ENCODE measurements around the gene ZNF599.
"Not testable (repeated sequence)": the region's sequence is repeated elsewhere in the genome, so short reads cannot be mapped to it uniquely, and the experiment has no call there.

The ZNF599 gene

GRCh38 chr19:34772697-34773554 is at the start of gene ZNF599:
TSS of gene ZNF599 (minus strand) at chr19:34773215. CDS start at chr19:34772841, 374 bp downstream.
- H3K4me1 ChIP-seq (ENCODE audit: insufficient read depth, low read length), result no peaks in the 10 kb centered on the region
- peak within 1 kb of the TSS; percentile 87; the same call in 1 of the 2 replicates for H3K9ac ChIP-seq (ENCODE audit: low read depth, low read length)
- no peaks in the 10 kb centered on the region for H3K36me3 ChIP-seq (ENCODE audit: insufficient read depth, low read length)
- no peaks in the 10 kb centered on the region for H3K9me3 ChIP-seq (ENCODE audit: control insufficient read depth, insufficient read depth, low read length)

GRCh38 chr19:34818270-34818669 is 45.3 kb upstream of the ZNF599 start:
- Histone ChIP-seq H3K36me3 (ENCODE audit: insufficient read depth, low read length) (no peaks in the 10 kb centered on the region), H3K9me3 (ENCODE audit: control insufficient read depth, insufficient read depth, low read length) (no peaks in the 10 kb centered on the region), H3K4me1 (ENCODE audit: insufficient read depth, low read length) (no peaks in the 10 kb centered on the region), H3K9ac (ENCODE audit: low read depth, low read length) (no peak overlapping the region)

- Histone ChIP-seq H3K36me3 (ENCODE audit: insufficient read depth, low read length) (no peaks in the 10 kb centered on the region), H3K4me1 (ENCODE audit: insufficient read depth, low read length) (no peaks in the 10 kb centered on the region), H3K9me3 (ENCODE audit: control insufficient read depth, insufficient read depth, low read length) (no peaks in the 10 kb centered on the region), H3K9ac (ENCODE audit: low read depth, low read length) (no peak overlapping the region)
Measured at GRCh38 chr19:34816708-34817107, 43.7 kb upstream of the ZNF599 start.

- no peak overlapping the region for H3K9ac ChIP-seq (ENCODE audit: low read depth, low read length)
- H3K4me1 ChIP-seq (ENCODE audit: insufficient read depth, low read length), result no peaks in the 10 kb centered on the region
- no peaks in the 10 kb centered on the region for H3K36me3 ChIP-seq (ENCODE audit: insufficient read depth, low read length)
- H3K9me3 ChIP-seq (ENCODE audit: control insufficient read depth, insufficient read depth, low read length), result no peaks in the 10 kb centered on the region
Measured at GRCh38 chr19:34808566-34808965, 35.6 kb upstream of the ZNF599 start.

- no peaks in the 10 kb centered on the region for H3K36me3 ChIP-seq (ENCODE audit: insufficient read depth, low read length)
- no peaks in the 10 kb centered on the region for H3K4me1 ChIP-seq (ENCODE audit: insufficient read depth, low read length)
- H3K9me3 ChIP-seq (ENCODE audit: control insufficient read depth, insufficient read depth, low read length), result no peaks in the 10 kb centered on the region
- no peak overlapping the region for H3K9ac ChIP-seq (ENCODE audit: low read depth, low read length)
Measured at GRCh38 chr19:34806976-34807860, 34.2 kb upstream of the ZNF599 start.

GRCh38 chr19:34804115-34804514 is 31.1 kb upstream of the ZNF599 start:
- Histone ChIP-seq H3K36me3 (ENCODE audit: insufficient read depth, low read length) (no peaks in the 10 kb centered on the region), H3K4me1 (ENCODE audit: insufficient read depth, low read length) (no peaks in the 10 kb centered on the region), H3K9ac (ENCODE audit: low read depth, low read length) (no peak overlapping the region), H3K9me3 (ENCODE audit: control insufficient read depth, insufficient read depth, low read length) (no peaks in the 10 kb centered on the region)

DNA sequence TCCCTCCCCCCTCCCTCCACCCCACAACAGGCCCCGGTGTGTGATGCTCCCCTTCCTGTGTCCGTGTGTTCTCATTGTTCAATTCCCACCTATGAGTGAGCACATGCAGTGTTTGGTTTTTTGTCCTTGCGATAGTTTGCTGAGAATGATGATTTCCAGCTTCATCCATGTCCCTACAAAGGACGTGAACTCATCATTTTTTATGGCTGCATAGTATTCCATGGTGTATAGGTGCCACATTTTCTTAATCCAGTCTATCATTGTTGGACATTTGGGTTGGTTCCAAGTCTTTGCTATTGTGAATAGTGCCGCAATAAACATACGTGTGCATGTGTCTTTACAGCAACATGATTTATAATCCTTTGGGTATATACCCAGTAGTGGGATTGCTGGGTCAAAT is 23.9 kb upstream of the ZNF599 start:
- not testable (repeated sequence) for H3K36me3 ChIP-seq (ENCODE audit: insufficient read depth, low read length); H3K4me1 ChIP-seq (ENCODE audit: insufficient read depth, low read length); H3K9ac ChIP-seq (ENCODE audit: low read depth, low read length); H3K9me3 ChIP-seq (ENCODE audit: control insufficient read depth, insufficient read depth, low read length)

- Histone ChIP-seq H3K4me1 (ENCODE audit: insufficient read depth, low read length) (no peaks in the 10 kb centered on the region), H3K9ac (ENCODE audit: low read depth, low read length) (no peak overlapping the region), H3K36me3 (ENCODE audit: insufficient read depth, low read length) (no peaks in the 10 kb centered on the region), H3K9me3 (ENCODE audit: control insufficient read depth, insufficient read depth, low read length) (no peaks in the 10 kb centered on the region)
Measured at GRCh38 chr19:34794066-34794960, 21.3 kb upstream of the ZNF599 start.

- H3K9me3 ChIP-seq (ENCODE audit: control insufficient read depth, insufficient read depth, low read length), result no peaks in the 10 kb centered on the region
- no peaks in the 10 kb centered on the region for H3K36me3 ChIP-seq (ENCODE audit: insufficient read depth, low read length)
- H3K9ac ChIP-seq (ENCODE audit: low read depth, low read length), result no peak overlapping the region
- H3K4me1 ChIP-seq (ENCODE audit: insufficient read depth, low read length), result no peaks in the 10 kb centered on the region
Measured at GRCh38 chr19:34793565-34793964, 20.6 kb upstream of the ZNF599 start.

DNA sequence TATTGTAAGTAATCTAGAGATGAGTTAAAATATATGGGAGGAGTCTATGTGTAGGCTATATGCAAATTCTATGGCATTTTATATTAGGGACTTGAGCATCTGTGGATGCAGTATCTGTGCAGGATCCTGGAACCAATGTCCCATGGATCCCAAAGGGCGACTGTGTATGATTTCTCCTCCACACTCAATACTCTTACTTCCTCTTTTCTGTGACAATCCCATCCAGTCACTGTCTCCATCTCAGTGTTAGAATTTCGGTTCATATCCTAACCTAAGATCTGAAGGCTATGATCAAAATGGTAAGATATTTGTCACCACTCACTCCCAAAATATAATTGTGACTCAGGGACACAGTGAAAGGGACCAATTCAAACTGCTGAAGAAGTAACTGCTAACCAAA is 15.1 kb upstream of the ZNF599 start:
- no peaks in the 10 kb centered on the region for H3K36me3 ChIP-seq (ENCODE audit: insufficient read depth, low read length)
- no peaks in the 10 kb centered on the region for H3K4me1 ChIP-seq (ENCODE audit: insufficient read depth, low read length)
- no peak overlapping the region for H3K9ac ChIP-seq (ENCODE audit: low read depth, low read length)
- no peaks in the 10 kb centered on the region for H3K9me3 ChIP-seq (ENCODE audit: control insufficient read depth, insufficient read depth, low read length)

DNA sequence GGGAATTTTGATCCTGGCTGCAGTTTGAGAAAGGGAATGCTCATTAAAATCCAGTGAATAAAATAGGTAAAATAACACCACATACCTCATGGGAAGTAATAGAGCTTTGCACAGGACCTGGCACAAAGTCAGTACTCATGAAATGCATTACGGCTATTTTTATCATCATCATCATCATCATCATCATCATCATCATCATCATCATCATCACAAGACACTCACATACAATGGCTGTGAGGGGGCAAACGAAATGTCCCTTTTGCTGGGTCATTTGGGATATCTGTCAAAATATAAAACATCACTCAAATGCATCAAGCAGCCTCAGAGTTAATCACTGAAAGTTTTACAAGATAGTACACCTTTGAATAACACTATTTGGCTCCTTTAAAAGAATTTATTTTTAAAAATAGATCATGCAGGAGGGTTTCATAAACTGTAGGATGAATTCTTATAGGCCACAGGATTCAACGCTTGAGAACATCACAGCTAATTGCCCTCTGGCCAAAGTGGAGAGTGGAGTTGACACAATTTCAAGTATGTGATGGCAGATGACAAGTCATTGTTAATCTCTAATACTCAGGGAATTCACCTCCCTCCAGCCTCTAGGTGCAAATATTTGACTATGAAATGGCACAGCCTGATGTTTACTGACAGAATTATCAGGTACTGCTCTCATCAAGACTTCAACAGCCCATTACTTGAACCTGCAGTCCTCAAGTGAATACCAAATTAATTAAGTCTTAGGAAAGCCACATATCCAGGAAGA is 14.2 kb upstream of the ZNF599 start:
- H3K36me3 ChIP-seq (ENCODE audit: insufficient read depth, low read length), result no peaks in the 10 kb centered on the region
- H3K9ac ChIP-seq (ENCODE audit: low read depth, low read length), result no peak overlapping the region
- no peaks in the 10 kb centered on the region for H3K4me1 ChIP-seq (ENCODE audit: insufficient read depth, low read length)
- H3K9me3 ChIP-seq (ENCODE audit: control insufficient read depth, insufficient read depth, low read length), result no peaks in the 10 kb centered on the region

DNA sequence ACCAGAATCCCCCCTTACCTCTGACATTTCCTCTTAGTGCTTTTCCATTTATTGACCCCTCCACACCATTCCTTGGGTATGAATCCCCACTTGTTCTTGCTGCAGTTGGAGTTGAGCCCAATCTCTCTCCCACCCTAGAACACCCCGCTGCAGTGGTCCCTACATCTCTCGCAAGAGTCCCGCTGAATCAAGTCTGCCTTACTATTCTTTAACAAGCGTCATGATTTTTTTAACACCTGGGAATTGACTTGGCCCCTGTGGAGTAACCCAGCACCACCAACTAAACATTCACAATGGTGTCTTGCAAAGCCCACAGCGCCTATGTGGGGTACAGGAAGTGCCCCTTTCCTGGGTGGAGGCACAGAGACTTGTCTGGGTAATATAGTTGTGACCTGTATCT is 13.2 kb upstream of the ZNF599 start:
- Histone ChIP-seq H3K4me1 (ENCODE audit: insufficient read depth, low read length) (no peaks in the 10 kb centered on the region), H3K9me3 (ENCODE audit: control insufficient read depth, insufficient read depth, low read length) (no peaks in the 10 kb centered on the region), H3K9ac (ENCODE audit: low read depth, low read length) (no peak overlapping the region), H3K36me3 (ENCODE audit: insufficient read depth, low read length) (no peaks in the 10 kb centered on the region)

GRCh38 chr19:34779652-34780051 is 6.6 kb upstream of the ZNF599 start:
- Histone ChIP-seq H3K9me3 (ENCODE audit: control insufficient read depth, insufficient read depth, low read length) (no peaks in the 10 kb centered on the region; the same call in 1 of the 2 replicates), H3K4me1 (ENCODE audit: insufficient read depth, low read length) (no peaks in the 10 kb centered on the region), H3K36me3 (ENCODE audit: insufficient read depth, low read length) (no peaks in the 10 kb centered on the region), H3K9ac (ENCODE audit: low read depth, low read length) (no peak overlapping the region)
